Prostate gland (tissue), 2 donors: ENCODE results near the gene SCYL2. TPM values are rescaled to one million over a fixed set of nuclear protein-coding genes. Genes with fewer than 3 reads are reported as not detected.
A peak's percentile ranks its signal among the peaks of the same experiment; 100 is the strongest.

Experiments used
- DNase-seq: peaks from one replicate; pipeline ENCODE4 v3.0.0-alpha.2; 2019; ENCODE audit warnings: low spot score
- H3K27ac ChIP-seq, 2 donors: fragments of 200-600 bp; sonication (generic); 2 replicates each; pipeline ENCODE4 v1.5.1; 2017 to 2019
- H3K27me3 ChIP-seq: fragments of 200-600 bp; sonication (generic); replicated peaks from 2 replicates; pipeline ENCODE4 v1.5.1; 2019; ENCODE audit not compliant: insufficient read depth
- H3K36me3 ChIP-seq, 2 donors: fragments of 200-600 bp; sonication (generic); 1 replicate in 1 of 2; 2 replicates in 1 of 2; pipeline versions ENCODE4 v1.5.1 to v1.8.1; 2017 to 2019
- H3K4me1 ChIP-seq: fragments of 200-600 bp; sonication (generic); replicated peaks from 2 replicates; pipeline ENCODE4 v1.5.1; 2019
- H3K4me3 ChIP-seq, 2 donors: fragments of 200-600 bp; sonication (generic); 2 replicates each; pipeline ENCODE4 v1.5.1; 2017 to 2019
- H3K9me3 ChIP-seq: fragments of 200-600 bp; sonication (generic); 2 replicates; pipeline ENCODE4 v1.5.1; 2017
- POLR2A ChIP-seq: fragments of 450-650 bp; IDR thresholded peaks from one replicate; pipeline ENCODE4 v1.6.1; 2016; ENCODE audit warnings: antibody characterized with exemption, mild to moderate bottlenecking
- POLR2AphosphoS5 ChIP-seq: sonication (generic); formaldehyde crosslinking; IDR thresholded peaks from one replicate; pipeline ENCODE4 v1.6.1; 2017; ENCODE audit warnings: antibody characterized with exemption
- WGBS: methylation state at CpG from one replicate; pipeline ENCODE4 v1.1.5; 2018; 5-methylcytosine and 5-hydroxymethylcytosine counted together
- intact Hi-C: fragments of 100-400 bp; cut with DNase I; formaldehyde crosslinking; loops from one replicate; pipeline ENCODE4 v1.14.2; 2022
- total RNA-seq, 2 donors: library from RNA; depleted of rRNA; stranded (reverse); fragments of >200 nt; gene quantifications; one replicate each; pipeline ENCODE4 v1.1.0, GENCODE V29; 2016
- TF ChIP-seq, protein P1 (sequence below), 4 experiments: fragments of 200-600 bp in 2 of 4; fragments of 450-650 bp in 2 of 4; sonication (generic) in 2 of 4; IDR thresholded peaks; 1 replicate in 3 of 4; 2 replicates in 1 of 4; pipeline ENCODE4 v1.5.1; 2016 to 2019; ENCODE audit warnings: antibody characterized with exemption in 4 of 4, mild to moderate bottlenecking in 2 of 4, moderate library complexity in 2 of 4

The SCYL2 gene
- total RNA-seq, 2 donors from 2014 or later = 54.4 to 63.7 TPM

DNA sequence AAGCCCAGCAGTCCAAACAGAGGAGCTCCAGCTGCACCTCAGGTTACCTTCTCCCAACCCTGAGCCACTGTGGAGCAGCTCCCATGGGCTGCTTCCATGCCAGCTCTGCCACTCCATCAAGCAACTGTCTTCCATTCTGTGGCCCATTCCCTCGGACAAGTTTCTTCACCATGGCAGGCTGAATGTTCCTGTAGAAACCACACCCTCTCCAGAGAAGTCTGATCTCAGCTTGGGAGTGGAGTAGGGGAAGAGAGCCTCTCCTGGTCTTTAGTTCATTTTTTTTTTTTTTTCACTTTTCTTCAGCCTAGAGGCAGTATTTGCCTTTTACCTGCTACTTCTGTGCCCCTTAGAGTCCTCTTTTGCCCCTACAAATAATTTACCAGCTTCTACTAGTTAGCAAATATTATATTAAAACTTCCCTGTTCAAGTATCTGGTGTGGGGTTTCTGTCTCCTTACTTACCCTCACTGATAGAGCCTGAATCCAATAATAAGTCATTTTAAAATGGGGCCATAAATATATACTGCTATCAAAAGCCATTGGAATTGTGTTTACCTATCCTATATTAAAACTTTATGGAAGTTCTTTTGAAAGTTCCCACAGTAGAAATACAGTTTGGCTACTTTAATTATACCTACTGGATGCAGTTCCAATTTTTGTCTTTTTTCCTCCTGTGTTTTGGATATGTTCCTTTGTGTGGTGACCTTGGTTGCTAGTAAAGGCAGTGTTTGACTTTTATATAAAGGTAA lies 78.2 kb downstream of the SCYL2 start:
- H3K4me1 ChIP-seq = no peaks in the 10 kb centered on the region
- no peaks in the 10 kb centered on the region for H3K36me3 ChIP-seq
- no peak overlapping the region for H3K4me3 ChIP-seq
- DNase-seq = no peak
- no peaks in the 10 kb centered on the region for H3K27me3 ChIP-seq
- no peak overlapping the region for H3K27ac ChIP-seq
- WGBS = 45% methylated on average over 1 of the region's 1 CpG
- H3K9me3 ChIP-seq = no peaks in the 10 kb centered on the region
- TF ChIP-seq, protein P1, sequence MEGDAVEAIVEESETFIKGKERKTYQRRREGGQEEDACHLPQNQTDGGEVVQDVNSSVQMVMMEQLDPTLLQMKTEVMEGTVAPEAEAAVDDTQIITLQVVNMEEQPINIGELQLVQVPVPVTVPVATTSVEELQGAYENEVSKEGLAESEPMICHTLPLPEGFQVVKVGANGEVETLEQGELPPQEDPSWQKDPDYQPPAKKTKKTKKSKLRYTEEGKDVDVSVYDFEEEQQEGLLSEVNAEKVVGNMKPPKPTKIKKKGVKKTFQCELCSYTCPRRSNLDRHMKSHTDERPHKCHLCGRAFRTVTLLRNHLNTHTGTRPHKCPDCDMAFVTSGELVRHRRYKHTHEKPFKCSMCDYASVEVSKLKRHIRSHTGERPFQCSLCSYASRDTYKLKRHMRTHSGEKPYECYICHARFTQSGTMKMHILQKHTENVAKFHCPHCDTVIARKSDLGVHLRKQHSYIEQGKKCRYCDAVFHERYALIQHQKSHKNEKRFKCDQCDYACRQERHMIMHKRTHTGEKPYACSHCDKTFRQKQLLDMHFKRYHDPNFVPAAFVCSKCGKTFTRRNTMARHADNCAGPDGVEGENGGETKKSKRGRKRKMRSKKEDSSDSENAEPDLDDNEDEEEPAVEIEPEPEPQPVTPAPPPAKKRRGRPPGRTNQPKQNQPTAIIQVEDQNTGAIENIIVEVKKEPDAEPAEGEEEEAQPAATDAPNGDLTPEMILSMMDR (IDR thresholded peaks at IDR 0.05) = no peak
- TF ChIP-seq POLR2A (no peak), POLR2AphosphoS5 (no peak)
- intact Hi-C loops = loop anchor here (10.0 kb wide), 1 partner anchor 390 kb away; no protein-coding TSS in a partner anchor

DNA sequence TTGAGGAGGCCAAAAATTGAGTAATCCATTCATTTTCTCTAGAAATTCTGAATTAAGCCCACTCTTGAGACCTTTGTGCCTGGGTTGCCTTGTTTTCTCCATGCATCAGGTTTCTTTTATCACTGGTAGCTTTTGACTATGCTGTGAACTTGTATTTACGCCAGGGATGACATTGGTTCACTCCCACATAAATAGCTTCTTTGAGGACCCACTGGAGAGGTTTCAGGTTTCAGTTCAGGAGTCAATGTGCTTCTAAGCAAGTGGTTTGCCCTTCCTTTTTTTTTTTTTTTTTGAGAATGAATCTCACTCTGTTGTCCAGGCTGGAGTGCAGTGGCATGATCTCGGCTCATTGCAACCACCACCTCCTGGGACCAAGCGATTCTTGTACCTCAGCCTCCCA lies 79.7 kb downstream of the SCYL2 start:
- TF ChIP-seq, protein P1 (IDR thresholded peaks at IDR 0.05) = no peak
- no peak for TF ChIP-seq POLR2A
- TF ChIP-seq POLR2AphosphoS5 = no peak
- WGBS = 77% methylated on average over 3 of the region's 3 CpGs
- no peaks in the 10 kb centered on the region for H3K27me3 ChIP-seq
- H3K27ac ChIP-seq = no peak overlapping the region
- DNase-seq = no peak
- no peaks in the 10 kb centered on the region for H3K4me1 ChIP-seq
- no peaks in the 10 kb centered on the region for H3K36me3 ChIP-seq
- H3K9me3 ChIP-seq = no peaks in the 10 kb centered on the region
- intact Hi-C loops = loop anchor here (10.0 kb wide), 1 partner anchor 388 kb away; no protein-coding TSS in a partner anchor
- no peak overlapping the region for H3K4me3 ChIP-seq

DNA sequence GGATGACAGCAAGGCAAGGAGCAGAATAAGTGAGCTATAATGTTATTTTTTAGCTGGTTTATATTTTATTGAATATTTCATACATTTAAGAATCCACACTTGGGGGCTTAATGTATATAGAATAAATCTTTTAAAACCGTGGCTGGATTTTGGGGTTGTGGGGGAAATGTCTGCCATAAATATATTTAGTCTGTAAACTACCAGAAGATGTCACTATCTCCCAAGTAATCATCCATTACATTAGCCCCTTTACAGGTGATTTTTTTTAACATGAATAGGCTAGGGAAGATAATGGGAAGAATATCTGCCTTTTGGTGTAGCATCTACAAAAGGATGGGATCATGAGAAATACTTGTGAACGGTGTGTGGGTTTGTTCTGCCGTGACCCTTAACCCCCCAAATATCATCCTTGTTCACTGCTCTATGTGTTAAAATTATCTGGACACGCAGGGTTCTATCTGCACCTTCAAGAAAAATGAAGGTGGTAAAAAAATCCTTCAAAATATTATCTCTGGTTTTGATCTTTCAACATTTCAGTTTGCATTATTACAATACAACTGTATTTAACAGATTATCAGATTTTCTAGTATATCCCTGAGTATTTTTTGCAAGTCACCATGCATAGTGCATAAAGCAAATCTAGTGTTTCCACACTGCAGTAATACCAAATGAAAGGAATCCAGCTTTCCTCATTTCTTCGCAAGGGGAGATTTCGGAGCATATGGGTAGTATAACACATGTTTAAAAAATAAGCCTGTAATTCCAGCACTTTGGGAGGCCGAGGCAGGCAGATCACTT lies 81.9 kb downstream of the SCYL2 start:
- Histone ChIP-seq H3K27me3 (no peaks in the 10 kb centered on the region), H3K4me3 (no peak overlapping the region), H3K36me3 (no peaks in the 10 kb centered on the region), H3K4me1 (no peaks in the 10 kb centered on the region), H3K27ac (no peak overlapping the region), H3K9me3 (no peaks in the 10 kb centered on the region)
- TF ChIP-seq POLR2A (no peak), POLR2AphosphoS5 (no peak)
- TF ChIP-seq, protein P1 (IDR thresholded peaks at IDR 0.05) = peak in 2 of 4 experiments; percentile 32 to 43
- intact Hi-C loops = loop anchor here (10.0 kb wide), 1 partner anchor 386 kb away; no protein-coding TSS in a partner anchor
- WGBS = 70% methylated on average over 7 of the region's 7 CpGs
- no peak for DNase-seq

DNA sequence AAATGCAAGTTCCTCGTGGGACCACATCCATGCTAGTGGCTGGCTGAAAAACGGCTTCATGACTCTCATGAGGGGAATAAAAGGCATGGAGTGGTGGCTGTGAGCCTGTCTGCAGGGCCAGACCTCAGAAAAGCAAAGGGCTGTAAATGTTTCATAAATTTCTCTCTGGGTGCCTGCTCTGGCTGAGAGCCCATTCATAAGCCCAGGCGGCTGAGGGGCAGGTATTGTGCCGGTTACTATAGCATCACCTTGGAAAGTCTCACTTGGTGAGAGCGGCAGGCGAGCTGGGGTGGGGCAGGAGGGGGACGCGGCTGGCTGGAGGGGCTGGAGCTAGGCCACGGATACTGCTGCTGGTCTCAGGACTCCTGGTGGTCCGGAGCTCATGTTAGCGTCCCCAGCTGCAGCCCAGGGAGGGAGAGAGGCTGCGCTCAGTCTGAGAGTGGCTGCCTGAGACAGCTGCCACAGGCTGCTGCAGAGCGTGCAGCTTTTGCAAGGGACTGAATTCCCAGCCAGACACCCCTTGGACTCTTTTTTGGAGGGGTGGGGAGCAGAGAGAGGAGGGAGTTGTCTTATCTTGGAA lies 89.8 kb downstream of the SCYL2 start, which contains the start of gene SLC17A8:
Gene SLC17A8 (plus strand): TSS at position 431 of the 580 bp plus-strand sequence. CDS start 318 bp downstream, outside the sequence.
- WGBS = 8% methylated on average over 13 of the region's 13 CpGs
- TF ChIP-seq POLR2AphosphoS5 = no peak
- no peak for TF ChIP-seq POLR2A
- TF ChIP-seq, protein P1 (IDR thresholded peaks at IDR 0.05) = no peak
- intact Hi-C loops = loop anchor here (10.0 kb wide), 1 partner anchor 198 kb away; no protein-coding TSS in a partner anchor
- no peaks in the 10 kb centered on the region for H3K9me3 ChIP-seq
- no peak within 1 kb of the TSS for H3K27ac ChIP-seq
- no peak for DNase-seq
- H3K36me3 ChIP-seq = no peaks in the 10 kb centered on the region
- no peaks in the 10 kb centered on the region for H3K27me3 ChIP-seq
- H3K4me1 ChIP-seq = no peaks in the 10 kb centered on the region
- H3K4me3 ChIP-seq = no peak within 1 kb of the TSS
